CD4-positive, alpha-beta T cell treated with Interleukin-6 at 100 ng/mL for 8 hours (primary cell): ENCODE measurements around the gene RIC1.
"Not testable (repeated sequence)": the region's sequence is repeated elsewhere in the genome, so short reads cannot be mapped to it uniquely, and the experiment has no call there.

Experiments
- DNase-seq: peaks from one replicate; pipeline ENCODE4 v3.0.0-alpha.2; 2020; ENCODE audit warnings: mixed read lengths, low spot score

The RIC1 gene

DNA sequence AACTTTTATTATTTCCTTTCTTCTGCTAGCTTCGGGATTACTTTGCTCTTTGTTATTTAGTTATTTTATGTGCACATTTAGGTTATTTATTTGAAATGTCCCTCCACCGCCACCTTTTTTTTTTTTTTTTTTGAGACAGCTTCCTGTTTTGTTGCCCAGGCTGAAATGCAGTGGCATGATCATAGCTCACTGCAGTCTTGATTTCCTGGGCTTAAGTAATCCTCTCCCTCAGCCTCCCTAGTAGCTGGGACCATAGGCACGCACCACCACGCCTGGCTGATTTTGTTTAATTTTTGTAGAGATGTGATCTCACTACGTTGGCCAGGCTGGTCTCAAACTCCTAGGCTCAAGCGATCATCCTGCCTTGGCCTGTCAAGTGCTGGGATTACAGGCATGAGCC, 38.5 kb downstream of the RIC1 start:
- DNase-seq: no peak

DNA sequence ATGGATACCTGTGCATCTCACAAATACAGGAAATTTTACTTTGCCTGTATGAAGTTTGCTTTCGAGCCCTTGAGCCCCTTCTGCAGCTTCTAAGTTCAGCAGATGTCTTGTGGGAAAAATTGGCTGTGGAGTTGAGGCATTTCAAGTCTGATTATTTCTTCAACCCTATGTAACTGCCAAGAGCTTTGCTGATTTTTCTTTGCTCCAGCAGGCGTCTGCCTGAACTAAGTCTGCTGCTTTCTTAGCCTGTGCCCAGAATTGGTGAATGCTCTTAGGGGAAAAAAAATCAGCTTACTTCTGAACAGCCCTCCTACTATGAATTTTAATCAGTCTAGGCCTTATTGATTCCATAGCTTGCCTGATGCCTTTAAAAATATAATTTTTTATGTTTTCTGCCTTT, 41.2 kb downstream of the RIC1 start:
- DNase-seq: no peak

DNA sequence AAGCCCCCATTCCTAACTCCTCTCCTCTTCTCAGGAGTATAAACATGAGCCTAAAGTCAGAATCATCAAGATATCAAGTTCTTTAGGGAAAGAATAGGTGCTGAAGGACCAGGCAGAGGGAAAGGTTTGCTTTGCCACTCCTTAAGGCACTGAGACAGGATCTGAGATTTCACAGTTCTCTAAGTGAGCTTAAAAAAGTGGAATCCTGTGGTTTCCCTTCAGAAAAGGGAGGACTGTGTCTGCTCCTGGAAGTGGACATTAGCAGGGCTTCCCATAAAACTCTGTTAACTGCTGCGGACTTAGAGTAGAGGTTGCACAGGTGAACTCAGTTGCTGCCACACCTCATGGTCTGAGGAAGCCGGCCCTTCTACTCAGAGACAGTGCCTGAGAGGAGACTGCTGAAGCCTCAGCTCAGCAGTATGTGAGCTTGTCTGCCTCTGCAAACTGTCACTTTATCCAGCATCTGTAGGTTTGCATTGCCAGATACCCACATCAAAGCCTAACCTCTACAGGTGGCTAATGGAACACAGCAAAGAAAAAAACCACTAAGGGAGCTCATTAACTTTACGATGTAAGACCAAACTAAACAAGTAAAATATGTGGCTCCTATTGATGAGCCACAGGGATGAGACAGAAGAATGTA, 42.9 kb downstream of the RIC1 start:
- peak; percentile 45 for DNase-seq

DNA sequence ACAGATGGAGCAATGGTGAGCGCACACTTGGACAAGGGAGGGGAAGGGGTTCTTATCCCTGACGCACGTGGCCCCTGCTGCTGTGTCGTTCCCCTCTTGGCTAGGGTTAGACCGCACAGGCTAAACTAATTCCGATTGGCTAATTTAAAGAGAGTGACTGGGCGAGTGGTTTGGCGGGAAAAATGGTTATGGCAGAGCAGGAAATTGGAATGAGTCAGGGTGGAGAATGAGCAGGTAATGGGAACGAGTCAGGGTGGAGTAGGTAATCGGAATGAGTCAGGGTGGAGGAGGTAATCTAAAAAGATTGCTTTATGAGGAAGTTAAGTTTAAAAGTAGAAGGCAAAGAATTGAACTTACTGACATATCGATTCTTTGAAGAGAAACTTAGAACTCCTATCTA, 46.1 kb downstream of the RIC1 start:
- DNase-seq: not testable (repeated sequence)

DNA sequence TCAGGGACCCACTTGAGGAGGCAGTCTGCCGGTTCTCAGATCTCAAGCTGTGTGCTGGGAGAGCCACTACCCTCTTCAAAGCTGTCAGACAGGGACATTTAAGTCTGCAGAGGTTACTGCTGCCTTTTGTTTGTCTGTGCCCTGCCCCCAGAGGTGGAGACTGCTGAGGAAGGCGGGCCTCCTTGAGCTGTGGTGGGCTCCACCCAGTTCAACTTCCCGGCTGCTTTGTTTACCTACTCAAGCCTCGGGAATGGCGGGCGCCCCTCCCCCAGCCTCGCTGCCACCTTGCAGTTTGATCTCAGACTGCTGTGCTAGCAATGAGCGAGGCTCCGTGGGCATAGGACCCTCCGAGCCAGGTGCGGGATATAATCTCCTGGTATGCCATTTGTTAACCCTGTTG, 54.7 kb downstream of the RIC1 start:
- not testable (repeated sequence) for DNase-seq

DNA sequence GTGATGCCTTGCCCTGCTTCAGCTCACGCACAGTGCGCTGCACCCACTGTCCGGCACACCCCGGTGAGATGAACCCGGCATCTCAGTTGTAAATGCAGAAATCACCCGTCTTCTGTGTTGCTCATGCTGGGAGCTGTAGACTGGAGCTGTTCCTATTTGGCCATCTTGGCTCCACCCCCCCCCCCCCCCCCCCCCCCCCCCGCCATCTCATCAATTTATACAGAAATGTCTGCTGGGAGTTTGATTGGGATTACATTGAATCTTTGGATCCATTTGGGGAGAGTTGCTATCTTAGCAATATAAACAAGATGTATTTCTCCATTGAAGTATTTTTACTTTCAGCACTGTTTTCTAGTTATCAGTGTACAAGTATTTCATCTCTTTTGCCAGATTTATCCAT, 55.2 kb downstream of the RIC1 start:
- DNase-seq: no peak

DNA sequence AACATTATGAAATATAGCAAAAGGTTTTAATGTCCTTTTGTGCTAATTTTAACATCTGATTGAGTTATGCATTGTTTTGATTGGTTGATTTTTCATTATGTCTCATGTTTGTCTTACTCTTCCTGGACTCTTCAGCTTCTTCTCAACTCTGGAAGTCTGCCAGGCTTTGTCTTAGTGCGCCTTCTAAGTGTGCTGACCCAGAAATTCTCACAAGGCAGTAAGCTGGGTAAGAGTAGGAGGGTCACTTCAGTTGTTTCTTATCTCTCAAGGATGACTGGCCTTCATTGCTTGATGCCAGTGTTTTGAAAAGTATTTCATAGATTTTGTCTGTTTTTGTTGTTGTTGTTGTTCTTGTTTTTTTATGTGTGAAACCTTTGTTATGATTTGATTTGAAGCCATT, 59.2 kb downstream of the RIC1 start:
- DNase-seq: no peak

DNA sequence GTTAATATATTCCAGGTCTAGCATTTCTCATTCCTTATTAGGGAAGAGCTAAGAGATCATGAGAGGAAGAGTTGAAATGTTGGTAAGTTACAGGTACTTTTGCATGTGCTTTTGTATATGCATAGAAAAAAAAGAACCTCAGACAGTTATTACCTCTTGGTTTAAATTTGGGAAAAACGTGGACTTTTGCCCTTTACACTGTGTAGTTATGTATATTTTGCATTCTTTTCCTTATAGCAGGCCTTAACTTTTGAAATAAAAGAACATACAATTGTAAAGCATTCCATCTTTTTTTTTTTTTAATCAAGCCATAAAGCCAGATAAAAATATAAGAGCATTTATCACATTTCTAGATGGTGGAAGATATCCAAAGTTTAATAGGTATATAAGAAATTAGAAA, 61.4 kb downstream of the RIC1 start:
- DNase-seq: no peak

DNA sequence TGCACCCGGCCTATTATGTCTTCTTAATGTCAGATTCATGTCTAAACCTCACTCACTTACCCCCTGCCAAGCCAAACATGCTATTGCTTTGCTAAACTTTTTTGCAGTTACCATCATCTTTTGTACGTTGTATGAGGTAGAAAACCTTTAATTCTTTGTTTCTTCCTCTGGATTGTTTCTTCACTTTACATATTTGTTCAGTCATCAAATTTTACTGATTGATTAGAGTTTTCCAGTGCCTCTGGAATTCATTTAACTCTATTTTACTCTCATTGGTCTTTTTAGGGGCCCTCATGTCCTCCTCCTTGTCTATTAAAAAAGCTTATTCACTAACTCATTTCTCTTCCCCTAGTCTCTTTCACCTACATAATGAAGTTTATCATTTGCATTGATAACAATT, 67.0 kb downstream of the RIC1 start:
- DNase-seq: no peak

DNA sequence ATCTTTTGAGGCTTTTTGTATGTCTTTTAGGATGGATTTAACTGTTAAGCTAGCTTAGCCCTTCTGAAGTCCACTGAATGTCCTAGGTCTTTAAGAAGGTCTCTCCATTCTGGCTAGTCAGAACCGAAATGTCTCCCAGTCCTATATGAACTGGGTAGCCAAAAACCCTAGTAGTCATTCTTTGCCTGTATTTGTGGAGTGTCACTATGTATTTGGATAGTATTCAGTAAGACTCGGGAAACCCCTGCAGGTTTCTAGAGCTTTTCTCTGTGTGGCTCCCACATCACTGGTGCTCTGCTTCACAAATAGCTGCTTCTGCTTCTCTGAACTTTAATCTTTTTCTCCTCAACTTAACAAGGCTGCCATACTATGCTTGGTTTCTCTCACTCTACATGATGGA, 68.0 kb downstream of the RIC1 start:
- DNase-seq: no peak

DNA sequence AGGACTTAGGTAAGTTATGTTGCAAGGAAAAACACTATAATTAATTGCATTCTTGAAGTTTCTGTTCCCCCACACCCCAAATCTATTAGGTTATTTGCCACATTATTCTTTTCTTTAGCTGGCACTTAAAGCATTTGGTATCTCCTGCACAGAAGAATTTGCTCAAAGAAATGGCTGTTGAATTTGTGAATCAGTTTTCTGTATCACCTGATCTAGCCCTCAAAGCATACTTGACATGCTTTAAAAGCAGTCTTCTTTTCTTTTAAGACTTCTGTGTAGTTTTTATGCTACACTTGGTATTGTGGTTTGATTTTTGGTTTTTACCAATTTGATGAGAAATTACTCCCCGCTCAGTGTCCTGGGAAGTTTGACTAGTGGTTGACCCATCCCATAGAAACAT, 69.1 kb downstream of the RIC1 start:
- no peak for DNase-seq

DNA sequence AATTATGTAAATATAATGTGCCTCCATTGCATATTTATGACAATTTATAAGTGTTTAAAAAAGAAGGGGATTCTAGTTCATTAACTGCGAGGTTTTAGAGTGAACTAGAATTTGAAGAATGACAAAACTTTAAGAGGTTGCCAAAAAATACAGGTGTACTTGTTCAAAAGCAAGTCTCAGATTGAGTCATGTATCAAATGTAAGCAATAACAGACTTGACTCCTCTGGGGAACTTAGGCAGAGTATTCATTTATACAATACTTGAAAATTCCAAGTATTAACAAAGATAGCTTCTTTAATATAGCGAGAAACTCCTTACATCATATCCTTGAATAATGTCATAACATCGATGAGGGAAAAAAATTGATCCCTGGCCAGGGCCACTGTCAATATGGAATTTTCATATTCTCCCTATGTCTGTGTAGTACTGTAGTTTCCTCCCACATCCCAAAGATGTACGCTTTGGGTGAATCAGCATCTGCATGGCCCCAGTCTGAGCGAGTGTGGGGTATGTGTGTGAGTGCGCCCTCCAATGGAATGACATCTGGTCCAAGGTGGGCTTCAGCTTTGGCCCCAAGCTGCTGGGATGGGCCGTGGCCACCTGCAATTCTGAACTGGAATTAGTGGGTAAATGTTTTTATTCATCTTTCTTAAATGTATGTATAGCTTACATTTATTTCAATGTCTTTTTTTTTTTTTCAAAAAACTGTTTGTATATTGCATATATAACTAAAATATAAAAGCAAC, 70.1 kb downstream of the RIC1 start:
- DNase-seq: no peak

DNA sequence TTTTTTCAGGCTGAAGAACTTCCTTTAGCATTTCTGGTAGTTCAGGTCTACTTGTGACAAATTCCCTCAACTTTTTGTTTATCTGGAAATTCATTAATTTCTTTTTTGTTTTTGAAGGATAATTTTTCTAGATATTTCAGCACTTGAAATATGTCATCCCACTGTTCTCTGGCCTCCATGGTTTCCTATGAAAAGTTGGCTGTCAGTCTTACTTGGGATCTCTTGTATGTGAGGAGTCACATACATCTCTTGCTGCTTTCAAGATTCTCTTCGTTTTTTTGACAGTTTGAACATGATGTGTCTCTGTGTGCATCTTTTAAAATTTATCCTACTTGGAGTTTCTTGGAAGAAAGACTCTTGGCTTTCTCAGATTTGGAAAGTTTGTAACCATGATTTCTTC, 79.5 kb downstream of the RIC1 start:
- DNase-seq: no peak

DNA sequence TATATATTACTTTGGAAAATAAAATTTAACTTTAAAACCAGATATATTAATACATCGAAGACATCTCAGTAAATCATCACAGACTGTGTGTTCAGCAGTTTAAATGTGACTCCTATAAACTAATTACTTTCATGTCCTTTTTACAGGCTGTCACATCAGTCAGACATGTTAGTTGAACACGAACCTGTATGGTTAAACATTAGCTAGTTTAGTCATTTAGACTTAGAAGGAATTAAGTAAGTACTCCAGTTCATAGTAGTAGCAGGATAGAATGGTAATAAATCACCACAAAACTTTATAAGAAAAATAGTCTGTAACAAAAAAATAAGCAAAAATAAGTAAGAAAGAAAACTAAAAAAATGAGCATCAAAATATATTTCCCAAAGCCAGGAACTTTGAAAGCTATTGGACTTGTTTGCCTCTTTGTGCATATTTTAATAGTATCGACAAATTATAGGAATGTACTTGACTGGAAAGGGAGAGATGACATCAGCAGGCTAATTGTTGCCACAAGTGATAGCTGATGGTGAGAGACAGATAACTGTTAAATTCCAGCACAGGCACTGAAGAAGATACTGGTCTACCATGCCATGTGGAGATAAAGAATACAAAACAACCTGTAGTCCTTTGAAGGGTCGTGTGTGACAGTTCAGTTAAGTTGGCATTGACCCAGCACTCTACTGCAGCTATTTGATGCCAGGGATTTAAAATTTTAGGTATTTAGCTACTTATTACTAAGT, 83.9 kb downstream of the RIC1 start:
- no peak for DNase-seq

DNA sequence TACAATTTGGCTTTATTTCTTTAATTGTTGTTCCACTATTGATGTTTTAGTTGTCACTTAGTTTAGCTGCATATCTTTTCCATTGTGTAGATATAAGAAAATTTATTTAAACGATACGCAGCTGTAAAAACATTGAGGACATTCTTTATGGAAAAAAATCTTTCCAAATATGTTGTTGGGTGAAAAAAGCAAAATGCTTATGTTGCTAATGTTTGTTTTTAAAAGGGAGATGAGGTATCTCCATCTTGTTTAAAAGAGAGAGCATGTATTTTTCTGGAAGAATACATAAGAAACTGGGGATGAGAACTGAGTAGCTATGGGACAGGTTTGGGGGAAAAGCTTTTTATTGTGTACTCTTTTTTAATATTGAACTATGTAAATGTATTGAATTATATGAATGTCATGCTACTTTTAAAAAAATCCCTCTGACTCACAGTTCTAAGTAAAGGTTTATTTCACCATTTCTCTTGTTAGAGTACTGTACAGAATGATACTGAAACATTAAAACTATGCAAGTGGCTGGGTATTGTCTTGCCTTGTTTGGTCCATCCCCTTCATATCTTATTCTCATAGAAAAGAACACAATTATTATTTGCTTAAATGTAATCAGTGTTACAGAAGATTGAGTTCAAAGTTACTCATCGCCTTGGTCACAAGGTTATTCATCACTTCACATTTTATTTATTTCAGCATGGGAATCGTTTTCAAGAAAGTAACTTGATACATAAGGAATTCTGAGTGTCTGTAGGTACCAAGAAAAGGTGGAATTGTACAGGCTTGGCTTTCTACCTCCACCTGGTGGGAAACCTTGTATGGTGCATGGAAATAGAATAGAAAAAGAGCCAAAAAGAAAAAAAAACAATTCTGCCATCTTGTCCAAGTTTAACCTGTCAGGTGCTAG, 85.8 kb downstream of the RIC1 start:
- no peak for DNase-seq

DNA sequence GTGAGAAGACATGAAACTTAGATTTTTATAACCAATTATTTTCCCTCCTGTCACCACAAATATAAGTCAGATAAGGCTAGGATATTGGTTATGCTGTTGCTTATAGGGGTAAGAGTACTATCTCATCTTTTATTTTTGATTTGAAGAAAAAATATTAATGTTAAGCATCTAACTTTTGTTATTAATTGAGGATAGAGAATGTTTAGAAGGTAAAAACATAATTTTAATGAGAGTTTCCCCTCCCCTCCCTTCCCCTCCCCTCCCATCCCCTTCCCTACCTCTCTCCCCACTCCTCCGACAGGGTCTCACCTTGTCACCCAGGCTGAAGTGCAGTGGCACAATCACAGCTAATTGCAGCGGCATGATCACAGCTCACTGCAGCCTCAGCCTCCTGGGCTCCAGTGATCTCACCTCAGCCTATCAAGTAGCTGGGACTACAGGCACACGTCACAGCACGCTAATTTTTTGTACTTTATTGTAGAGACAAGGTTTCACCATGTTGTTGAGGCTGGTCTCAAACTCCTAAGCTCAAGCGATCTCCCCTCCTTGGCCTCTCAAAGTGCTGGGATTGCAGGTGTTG, 86.7 kb downstream of the RIC1 start:
- no peak for DNase-seq

DNA sequence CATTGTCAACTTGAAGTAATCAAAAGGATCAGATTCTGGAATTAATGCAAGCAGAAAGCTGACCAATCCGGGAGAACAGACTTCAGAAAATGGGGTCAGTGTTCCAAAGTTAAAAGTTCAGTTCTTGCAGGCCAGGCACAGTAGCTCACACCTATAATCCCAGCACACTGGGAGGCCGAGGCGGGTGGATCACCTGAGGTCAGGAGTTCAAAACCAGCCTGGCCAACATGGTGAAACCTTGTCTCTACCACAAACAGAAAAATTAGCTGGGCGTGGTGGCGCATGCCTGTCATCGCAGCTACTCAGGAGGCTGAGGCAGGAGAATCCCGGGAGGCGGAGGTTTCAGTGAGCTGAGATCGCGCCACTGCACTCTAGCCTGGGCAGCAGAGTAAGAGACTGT, 88.5 kb downstream of the RIC1 start:
- not testable (repeated sequence) for DNase-seq

DNA sequence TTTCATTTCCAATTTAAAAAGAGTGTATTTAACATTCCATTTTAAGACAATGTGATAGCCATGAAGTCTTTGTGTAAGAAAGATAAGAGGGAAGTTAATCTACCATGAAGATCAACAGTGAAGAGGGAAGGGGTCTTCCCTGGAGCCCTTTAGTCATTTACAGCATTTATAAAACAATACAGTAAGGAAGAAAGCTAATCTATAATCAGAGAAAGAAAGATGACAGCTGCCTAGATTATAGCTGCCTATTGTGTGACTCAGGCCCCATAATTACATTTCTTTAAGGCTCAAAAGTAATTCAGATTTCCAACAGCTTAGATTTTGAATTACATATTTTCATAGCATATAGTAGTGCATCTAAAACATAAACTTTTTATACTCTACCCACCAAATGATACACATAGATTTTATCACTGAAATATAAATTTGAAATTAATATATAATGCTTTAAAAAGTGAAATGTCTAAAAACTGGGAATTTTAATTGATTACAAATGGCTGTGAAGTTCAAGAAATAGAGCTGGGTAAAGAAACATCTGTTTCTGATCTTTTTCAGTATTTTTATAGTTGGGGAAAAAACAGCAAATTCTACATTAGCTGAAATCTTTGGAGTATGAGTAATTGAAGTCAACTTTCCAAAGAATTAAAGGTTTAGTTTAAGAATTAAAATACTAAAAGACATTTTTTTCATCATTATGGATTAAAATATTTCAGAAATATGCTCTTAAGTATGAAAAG, 89.6 kb downstream of the RIC1 start:
- DNase-seq: no peak

DNA sequence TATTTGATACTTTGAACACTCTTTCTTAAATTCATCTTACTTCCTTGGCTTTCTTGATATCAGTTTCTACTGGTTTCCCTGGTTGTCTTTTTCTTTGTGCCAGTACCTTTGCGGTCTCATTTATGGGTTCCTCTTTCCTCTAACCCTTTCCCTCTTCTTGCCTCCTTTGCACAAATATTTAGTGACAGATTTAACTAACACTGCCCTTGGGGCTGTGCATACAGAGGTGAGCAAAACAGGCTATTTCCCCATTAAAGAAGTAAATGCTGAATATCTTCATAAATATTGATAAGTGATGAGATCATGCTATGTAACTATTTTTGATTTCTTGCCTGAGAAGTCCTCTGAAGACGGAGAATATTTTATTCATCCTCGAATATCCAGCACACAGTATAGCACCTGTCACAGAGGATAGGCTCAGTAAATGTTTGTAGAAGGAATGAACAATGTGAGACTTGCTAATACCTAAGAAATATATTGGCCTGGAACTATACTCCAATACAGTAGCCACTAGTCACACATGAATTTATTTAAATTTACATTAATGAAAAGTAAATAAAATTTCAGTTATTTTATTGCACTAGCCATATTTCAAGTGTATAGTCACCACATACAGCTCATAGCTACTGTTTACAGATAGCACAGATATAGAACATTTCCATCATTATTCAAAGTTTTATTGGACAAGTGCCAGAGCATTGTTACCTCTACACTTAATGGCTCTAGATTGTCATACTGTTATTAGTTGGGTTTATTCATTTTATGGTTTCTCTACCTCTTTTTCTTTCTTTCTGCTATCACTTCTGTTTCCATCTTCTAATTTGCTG, 90.4 kb downstream of the RIC1 start:
- no peak for DNase-seq

DNA sequence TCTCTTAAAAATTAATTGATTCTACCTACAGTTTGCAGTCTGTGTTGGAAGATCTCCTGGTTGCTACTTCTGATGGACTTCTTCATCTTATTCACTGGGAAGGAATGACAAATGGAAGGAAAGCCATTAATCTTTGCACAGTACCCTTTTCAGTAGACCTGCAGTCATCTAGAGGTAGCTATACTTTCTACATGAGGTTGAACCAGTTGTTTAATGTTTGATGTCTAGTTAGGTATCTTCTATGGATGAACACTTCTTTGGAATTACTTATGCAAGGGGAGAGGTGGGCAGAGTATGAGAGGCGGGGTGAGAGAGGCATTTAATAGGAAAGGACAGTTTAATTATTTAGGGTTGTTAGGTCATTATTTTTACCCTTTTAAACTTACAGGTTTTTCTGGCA, 91.2 kb downstream of the RIC1 start:
- no peak for DNase-seq
